ENCODE results near the gene UBE2D2.

DNA sequence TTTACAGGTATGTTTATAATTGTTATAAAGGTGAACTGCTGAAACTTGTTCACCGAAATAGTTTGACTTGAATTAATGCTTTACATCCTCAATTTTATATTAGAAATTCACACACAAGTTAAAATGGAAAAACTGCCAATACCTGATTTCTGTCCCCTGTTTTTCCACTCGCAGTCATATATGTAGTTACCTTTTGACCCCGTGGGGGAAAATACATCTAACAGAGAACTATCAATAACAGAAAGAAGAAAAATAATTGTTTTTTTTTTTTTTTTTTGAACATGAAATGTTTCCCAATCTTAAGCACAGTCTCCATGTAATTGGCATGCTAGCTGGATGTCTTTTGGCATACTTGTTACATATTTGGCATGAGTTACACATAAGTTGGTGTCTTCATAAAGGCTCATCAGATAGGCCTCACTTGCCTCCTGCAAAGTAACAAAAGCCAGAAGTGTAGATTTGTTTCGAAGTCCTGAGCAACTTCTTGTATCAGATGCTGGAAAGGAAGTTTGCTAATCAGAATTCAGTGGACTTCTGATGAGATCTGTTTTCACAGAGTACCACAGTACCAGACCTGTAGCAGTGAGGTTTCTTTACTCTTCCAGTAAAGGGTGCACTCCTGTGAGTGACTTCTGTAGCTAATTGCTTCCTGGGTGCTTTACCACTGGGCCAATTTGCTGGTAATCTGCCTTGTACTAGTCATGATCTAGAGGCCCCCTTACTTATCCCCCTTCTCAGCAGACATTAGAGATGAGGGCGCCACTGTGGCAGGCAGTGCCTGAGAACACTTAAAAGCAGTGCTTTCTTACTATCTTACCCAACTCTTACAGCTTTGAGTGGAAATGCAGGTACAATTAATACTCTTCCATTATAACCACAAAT lies 50.8 kb downstream of the UBE2D2 start:
- TF ChIP-seq, protein P1, sequence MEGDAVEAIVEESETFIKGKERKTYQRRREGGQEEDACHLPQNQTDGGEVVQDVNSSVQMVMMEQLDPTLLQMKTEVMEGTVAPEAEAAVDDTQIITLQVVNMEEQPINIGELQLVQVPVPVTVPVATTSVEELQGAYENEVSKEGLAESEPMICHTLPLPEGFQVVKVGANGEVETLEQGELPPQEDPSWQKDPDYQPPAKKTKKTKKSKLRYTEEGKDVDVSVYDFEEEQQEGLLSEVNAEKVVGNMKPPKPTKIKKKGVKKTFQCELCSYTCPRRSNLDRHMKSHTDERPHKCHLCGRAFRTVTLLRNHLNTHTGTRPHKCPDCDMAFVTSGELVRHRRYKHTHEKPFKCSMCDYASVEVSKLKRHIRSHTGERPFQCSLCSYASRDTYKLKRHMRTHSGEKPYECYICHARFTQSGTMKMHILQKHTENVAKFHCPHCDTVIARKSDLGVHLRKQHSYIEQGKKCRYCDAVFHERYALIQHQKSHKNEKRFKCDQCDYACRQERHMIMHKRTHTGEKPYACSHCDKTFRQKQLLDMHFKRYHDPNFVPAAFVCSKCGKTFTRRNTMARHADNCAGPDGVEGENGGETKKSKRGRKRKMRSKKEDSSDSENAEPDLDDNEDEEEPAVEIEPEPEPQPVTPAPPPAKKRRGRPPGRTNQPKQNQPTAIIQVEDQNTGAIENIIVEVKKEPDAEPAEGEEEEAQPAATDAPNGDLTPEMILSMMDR (IDR thresholded peaks at IDR 0.05) = no peak
- no peak for TF ChIP-seq POLR2AphosphoS5 (IDR thresholded peaks at IDR 0.05)
- TF ChIP-seq POLR2A (IDR thresholded peaks at IDR 0.05; ENCODE audit: low read depth) = no peak

All from esophagus muscularis mucosa (tissue), 3 donors.